HL-60/S4 treated with retinoic acid at 250 ng/mL for 4 days and 3 days (cell line): ENCODE data around the gene IL4I1.

ENCODE experiments used
- in situ Hi-C: fragments of 300-500 bp; cut with MboI; formaldehyde crosslinking; loops from 2 replicates; pipeline ENCODE4 v1.7.0; 2022; ENCODE audit warnings: low sequenced_read_pairs

The IL4I1 gene

DNA sequence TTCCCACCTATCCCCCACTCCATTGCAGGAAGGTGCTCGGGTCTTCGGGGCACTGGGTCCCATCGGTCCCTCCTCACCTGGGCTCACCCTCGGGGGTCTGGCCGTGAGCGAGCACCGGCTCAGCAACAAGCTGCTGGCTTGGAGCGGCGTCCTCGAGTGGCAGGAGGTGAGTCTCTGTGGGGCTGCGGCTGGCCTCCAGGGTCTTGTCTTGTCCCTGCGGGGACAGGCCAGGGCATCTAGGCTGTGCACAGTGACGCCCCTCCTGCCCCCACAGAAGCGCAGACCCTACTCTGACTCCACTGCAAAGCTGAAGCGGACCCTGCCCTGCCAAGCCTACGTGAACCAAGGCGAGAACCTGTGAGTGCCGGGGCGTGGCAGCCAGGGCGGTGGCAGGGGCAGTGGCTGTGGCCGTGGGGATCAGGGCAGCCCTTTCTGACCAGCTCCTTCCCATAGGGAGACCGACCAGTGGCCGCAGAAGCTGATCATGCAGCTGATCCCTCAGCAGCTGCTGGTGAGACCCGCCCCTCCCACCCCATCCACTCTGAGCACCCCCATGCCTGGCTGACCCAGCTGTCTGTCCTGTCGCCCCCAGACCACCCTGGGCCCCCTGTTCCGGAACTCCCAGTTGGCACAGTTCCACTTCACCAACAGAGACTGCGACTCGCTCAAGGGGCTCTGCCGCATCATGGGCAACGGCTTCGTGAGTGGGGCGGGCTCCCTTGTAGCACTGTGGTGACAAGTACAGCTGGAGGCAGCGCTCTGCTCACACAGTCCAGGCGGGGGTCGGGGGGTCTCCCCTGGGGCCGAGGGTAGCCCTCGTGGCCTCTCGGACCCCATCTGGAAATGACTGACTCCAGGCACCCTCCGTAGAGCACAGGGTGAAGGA lies 42.1 kb downstream of the IL4I1 start:
- in situ Hi-C loops, result no loop called here

GRCh38 chr19:49853852-49854377 lies 42.8 kb downstream of the IL4I1 start:
- in situ Hi-C loops, result no loop called here

- in situ Hi-C loops, result no loop called here
Measured at GRCh38 chr19:49852631-49853126, 44.0 kb downstream of the IL4I1 start.

DNA sequence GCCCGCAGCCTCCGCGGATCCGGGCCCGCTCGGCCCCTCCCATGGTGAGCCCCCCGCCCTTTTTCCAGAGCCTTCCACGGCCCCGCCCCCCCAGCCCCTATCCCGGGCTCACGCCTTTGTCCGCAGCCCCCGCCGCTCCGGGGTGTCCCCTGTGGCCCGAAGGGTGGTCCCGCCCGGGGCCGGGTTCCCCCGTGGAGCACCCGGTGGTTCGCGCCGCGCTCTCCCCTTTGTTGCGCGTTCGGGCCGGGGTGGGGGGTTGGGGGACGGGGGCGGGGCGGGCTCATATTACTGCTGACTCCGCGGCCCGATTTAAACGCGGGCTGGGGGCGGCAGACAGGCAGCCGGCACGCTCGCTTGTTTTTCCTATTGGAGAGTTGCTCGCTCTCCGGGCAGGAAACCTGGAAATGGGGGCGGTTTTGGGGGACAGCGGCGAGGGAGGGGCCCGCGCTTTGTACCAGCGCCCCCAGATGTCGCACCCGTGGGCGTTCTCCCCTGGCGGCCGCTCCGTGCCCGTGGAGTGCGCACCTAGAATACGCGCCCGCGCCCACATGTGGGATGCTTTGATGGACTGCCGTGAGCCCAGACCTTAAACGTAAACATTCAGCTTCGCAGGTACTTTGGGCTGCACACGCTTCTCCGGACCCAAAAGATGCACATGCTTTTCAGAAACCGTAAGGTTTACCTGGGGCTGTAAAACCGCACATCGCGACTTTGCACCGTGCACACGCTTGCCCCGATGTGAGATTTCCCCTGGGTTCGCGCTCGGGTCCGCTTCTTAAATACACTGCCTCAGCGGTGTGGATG lies 45.0 kb downstream of the IL4I1 start:
- in situ Hi-C loops, result no loop called here

- in situ Hi-C loops, result no loop called here
Measured at GRCh38 chr19:49850487-49851342, 46.0 kb downstream of the IL4I1 start, which contains the start of gene PTOV1. PTOV1 (plus strand) TSS chr19:49851159.

DNA sequence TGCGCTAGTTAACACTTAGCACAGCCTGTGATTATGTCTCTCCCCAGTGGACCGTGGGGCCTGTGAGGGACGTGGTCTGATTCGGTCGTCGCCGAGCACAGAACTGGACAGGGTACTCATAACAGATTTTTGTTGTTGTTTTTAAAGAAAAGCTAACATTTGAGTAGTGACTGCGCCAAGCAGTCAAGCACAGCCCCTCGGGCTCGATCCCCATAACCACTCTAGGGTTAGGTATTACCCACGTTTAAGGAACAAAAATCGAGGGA lies 46.5 kb downstream of the IL4I1 start:
- in situ Hi-C loops, result no loop called here

DNA sequence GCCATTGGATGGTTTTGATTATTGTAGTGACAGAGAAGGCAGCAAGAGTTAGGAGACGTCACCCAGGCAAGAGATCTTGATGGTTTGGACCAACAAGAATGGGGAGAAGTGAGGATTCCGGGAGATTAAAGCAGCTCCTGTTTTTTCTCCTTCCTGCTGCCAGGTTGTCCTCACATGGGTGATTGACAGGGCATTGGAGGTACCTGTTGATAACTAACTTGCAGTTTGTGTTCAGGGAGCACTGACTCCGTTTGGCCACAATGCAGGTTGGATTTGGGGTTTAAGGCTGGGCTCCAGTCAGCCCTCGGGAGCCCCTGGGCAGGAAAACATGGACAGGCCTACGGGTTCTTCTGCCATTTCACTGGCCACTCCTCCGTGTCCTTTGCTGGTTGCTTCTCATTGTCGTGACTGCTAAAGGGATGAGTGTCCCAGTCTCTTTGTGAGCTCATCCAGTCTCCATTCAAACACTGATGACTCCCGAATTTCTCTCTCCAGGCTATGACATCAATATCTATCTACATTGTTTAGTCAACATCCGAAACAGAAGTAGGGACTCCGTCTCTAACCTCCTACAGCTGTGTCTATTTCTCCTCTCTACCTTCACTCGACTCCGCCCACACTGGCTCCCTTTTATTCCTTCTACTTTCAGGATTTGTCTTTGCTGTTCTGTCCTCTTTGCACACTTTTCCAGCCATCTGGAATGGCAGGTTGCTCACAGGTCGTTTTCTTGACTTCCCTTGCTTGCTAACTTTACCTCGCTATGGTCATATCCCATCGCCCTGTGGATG lies 47.1 kb downstream of the IL4I1 start:
- in situ Hi-C loops, result no loop called here

DNA sequence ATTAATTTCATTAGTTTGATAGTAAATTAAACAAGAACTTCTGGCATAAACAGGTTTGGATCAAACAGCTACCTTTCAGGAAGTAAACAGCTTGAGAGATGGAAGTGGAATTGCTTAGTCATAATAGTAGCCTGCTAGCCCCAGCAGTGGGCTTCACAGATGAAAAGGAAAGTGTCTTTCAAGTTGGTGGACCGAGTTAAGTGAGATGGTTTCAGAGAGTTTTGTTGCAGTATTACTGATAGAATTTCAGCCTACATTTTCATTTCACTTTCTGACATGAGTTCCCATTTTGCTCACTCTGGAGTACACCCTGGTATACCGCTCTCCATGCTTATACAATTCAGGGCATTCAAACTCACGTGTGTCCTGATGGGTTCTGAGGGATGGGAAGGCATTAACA lies 47.7 kb downstream of the IL4I1 start:
- in situ Hi-C loops, result no loop called here

GRCh38 chr19:49847731-49848696 lies 48.7 kb downstream of the IL4I1 start:
- in situ Hi-C loops, result no loop called here

GRCh38 chr19:49846408-49846807 lies 50.3 kb downstream of the IL4I1 start:
- in situ Hi-C loops, result no loop called here

DNA sequence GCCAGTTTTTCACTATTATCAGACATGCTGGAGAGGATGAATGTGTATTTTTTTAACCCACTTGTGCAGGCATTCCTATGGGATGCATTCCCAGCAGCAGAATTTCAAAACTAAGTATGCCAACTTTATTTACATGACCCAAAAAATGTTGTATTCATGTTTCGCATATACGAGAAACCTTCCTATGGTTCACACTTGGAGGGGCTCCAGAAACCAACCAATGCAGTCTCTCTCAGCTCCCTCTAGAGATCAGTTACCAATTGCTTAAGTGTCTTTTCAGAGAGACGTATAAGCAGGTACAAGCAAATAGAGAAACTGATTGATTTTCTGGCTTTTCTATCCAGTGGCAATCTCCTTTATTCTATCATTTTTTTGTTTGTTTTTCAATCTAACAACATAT lies 51.3 kb downstream of the IL4I1 start:
- in situ Hi-C loops, result no loop called here

GRCh38 chr19:49844138-49845095 lies 52.3 kb downstream of the IL4I1 start:
- in situ Hi-C loops, result no loop called here

- in situ Hi-C loops, result no loop called here
Measured at GRCh38 chr19:49843265-49843664, 53.4 kb downstream of the IL4I1 start.

DNA sequence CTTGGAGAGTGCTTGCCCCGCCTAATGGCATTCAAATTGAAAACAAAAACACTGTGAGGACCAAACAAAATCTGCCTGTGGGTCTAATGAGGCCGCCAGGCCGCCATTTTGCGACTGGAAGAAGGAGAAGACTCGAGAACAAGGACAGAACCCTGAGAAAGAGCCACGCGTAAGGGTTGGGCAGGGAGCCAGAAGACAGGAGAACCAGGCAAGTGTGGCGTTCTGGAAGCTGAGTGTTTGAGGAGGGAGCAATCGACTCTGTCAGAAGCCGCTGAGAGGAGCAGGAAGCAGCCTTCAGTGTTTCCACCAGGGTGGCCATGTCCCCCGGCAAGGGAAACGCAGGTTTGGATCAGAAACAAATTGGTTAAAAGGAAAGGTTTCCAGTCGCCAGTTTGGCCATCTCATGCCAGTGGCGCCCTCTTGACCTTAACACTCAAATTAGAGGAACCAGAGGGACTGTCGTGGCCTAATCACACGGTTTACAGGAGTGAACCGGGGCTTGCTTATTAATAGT lies 55.9 kb downstream of the IL4I1 start:
- in situ Hi-C loops, result no loop called here

GRCh38 chr19:49840321-49840720 lies 56.4 kb downstream of the IL4I1 start:
- in situ Hi-C loops, result no loop called here

- in situ Hi-C loops, result no loop called here
Measured at GRCh38 chr19:49839713-49840112, 57.0 kb downstream of the IL4I1 start.
